ENCODE measurements around the gene PDE6D. TPM values are rescaled to one million over a fixed set of nuclear protein-coding genes. Genes with fewer than 3 reads are reported as not detected.
"Not testable (repeated sequence)": the region's sequence is repeated elsewhere in the genome, so short reads cannot be mapped to it uniquely, and the experiment has no call there.

PDE6D gene
- total RNA-seq, 6 donors from 2014 or later: 10.5 to 22.8 (median 17.4) TPM

DNA sequence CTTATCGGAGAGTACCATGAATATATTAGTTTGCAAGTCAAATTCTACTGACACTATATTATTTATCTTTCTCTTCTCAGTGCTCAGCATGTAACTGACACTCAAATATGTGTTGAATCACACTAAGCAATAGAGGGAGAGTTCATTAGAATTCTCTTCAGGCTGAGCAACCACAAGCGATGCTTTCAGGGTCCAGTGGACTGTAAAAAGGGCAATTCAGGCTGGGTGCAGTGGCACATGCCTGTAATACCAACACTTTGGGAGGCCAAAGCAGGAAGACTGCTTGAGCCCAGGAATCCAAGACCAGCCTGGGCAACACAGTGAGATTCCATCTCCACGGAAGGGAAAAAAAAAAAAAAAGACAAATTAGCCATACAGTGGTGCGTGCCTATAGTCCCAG lies 16.3 kb downstream of the PDE6D start:
- Histone ChIP-seq H3K36me3 (no peaks in the 10 kb centered on the region), H3K27me3 (no peaks in the 10 kb centered on the region), H3K27ac (no peak overlapping the region), H3K9me3 (no peaks in the 10 kb centered on the region), H3K4me1 (no peaks in the 10 kb centered on the region), H3K4me3 (no peak overlapping the region)
- no peak for TF ChIP-seq POLR2A (IDR thresholded peaks at IDR 0.05)
- no peak for TF ChIP-seq CTCF (IDR thresholded peaks at IDR 0.05)
- no peak for TF ChIP-seq POLR2AphosphoS5 (IDR thresholded peaks at IDR 0.05)
- TF ChIP-seq EP300 (IDR thresholded peaks at IDR 0.05): no peak
- DNase-seq: no peak
- no peak for ATAC-seq (ENCODE audit: low FRiP score in 2 of 2)
- 87 to 92% methylated on average over 4 of the region's 4 CpGs for WGBS, 2 donors

- Histone ChIP-seq H3K27me3 (no peaks in the 10 kb centered on the region), H3K4me1 (no peaks in the 10 kb centered on the region), H3K4me3 (no peak overlapping the region), H3K27ac (no peak overlapping the region), H3K36me3 (no peaks in the 10 kb centered on the region), H3K9me3 (no peaks in the 10 kb centered on the region)
- ATAC-seq (ENCODE audit: low FRiP score in 2 of 2) (no peak), DNase-seq (no peak)
- no peak for TF ChIP-seq CTCF (IDR thresholded peaks at IDR 0.05)
- no peak for TF ChIP-seq POLR2AphosphoS5 (IDR thresholded peaks at IDR 0.05)
- TF ChIP-seq EP300 (IDR thresholded peaks at IDR 0.05): no peak
- TF ChIP-seq POLR2A (IDR thresholded peaks at IDR 0.05): no peak
Observed at GRCh38 chr2:231764124-231764523, 17.0 kb downstream of the PDE6D start.

GRCh38 chr2:231761735-231762134 lies 19.3 kb downstream of the PDE6D start:
- no peak overlapping the region for H3K4me3 ChIP-seq
- H3K4me1 ChIP-seq: no peaks in the 10 kb centered on the region
- H3K36me3 ChIP-seq: no peaks in the 10 kb centered on the region
- no peak overlapping the region for H3K27ac ChIP-seq
- H3K27me3 ChIP-seq: no peaks in the 10 kb centered on the region
- ATAC-seq (ENCODE audit: low FRiP score in 2 of 2) (no peak), DNase-seq (no peak)
- no peak for TF ChIP-seq EP300 (IDR thresholded peaks at IDR 0.05)
- WGBS, 2 donors: 91% methylated on average over 2 of the region's 2 CpGs
- no peaks in the 10 kb centered on the region for H3K9me3 ChIP-seq

DNA sequence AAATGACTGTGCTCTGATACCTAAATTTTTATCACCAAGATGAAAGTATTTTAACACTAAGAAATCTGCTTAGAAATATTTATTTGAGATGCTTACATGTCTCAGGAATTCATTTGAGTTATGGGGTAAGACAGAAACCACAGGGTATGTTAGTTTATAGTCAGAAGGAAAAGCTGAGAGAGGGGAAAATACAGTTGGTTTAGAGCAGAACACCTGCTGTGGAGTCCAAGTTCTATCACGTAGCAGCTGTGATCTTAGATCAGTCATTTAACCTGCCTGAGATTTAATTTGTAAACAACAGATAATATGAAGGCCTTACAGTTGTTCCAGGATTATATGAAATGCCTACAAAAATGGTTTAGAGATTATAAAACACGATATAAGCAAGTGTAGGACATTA lies 29.0 kb downstream of the PDE6D start:
- Histone ChIP-seq H3K9me3 (no peaks in the 10 kb centered on the region), H3K36me3 (no peaks in the 10 kb centered on the region), H3K4me3 (no peak overlapping the region), H3K27me3 (no peaks in the 10 kb centered on the region), H3K27ac (no peak overlapping the region), H3K4me1 (no peaks in the 10 kb centered on the region)
- ATAC-seq (ENCODE audit: low FRiP score in 2 of 2): no peak
- 81 to 91% methylated on average over 2 of the region's 2 CpGs for WGBS, 2 donors
- no peak for TF ChIP-seq POLR2A (IDR thresholded peaks at IDR 0.05)
- no peak for TF ChIP-seq EP300 (IDR thresholded peaks at IDR 0.05)
- DNase-seq: no peak

- Histone ChIP-seq H3K27ac (no peak overlapping the region), H3K4me1 (no peaks in the 10 kb centered on the region), H3K36me3 (no peaks in the 10 kb centered on the region), H3K9me3 (no peaks in the 10 kb centered on the region), H3K4me3 (no peak overlapping the region), H3K27me3 (no peaks in the 10 kb centered on the region)
- DNase-seq (no peak), ATAC-seq (ENCODE audit: low FRiP score in 2 of 2) (no peak)
- WGBS, 2 donors: 90 to 92% methylated on average over 4 of the region's 4 CpGs
- TF ChIP-seq CTCF (IDR thresholded peaks at IDR 0.05): no peak
- TF ChIP-seq POLR2A (IDR thresholded peaks at IDR 0.05): no peak
- TF ChIP-seq EP300 (IDR thresholded peaks at IDR 0.05): no peak
- TF ChIP-seq POLR2AphosphoS5 (IDR thresholded peaks at IDR 0.05): no peak
Observed at GRCh38 chr2:231751042-231751815, 29.9 kb downstream of the PDE6D start.

DNA sequence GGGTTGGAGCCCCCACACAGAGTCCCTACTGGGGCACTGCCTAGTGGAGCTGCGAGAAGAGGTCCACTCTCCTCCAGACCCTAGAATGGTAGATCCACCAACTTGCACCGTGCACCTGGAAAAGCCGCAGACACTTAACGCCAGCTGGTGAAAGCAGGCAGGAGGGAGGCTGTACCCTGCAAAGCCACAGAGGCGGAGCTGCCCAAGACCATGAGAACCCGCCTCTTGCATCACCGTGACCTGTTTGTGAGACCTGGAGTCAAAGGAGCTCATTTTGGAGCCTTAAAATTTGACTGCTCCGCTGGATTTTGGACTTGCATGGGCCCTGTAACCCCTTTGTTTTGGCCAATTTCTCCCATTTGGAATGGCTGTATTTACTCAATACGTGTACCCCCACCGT lies 32.1 kb downstream of the PDE6D start:
- not testable (repeated sequence) for H3K4me3 ChIP-seq; H3K36me3 ChIP-seq; H3K27ac ChIP-seq; H3K9me3 ChIP-seq; H3K4me1 ChIP-seq; H3K27me3 ChIP-seq; DNase-seq; ATAC-seq (ENCODE audit: low FRiP score in 2 of 2)
- WGBS, 2 donors: 89 to 94% methylated on average over 4 to 10 of the region's 10 CpGs

GRCh38 chr2:231748153-231748896 lies 32.8 kb downstream of the PDE6D start:
- ATAC-seq (ENCODE audit: low FRiP score in 2 of 2); H3K4me1 ChIP-seq; H3K36me3 ChIP-seq; DNase-seq; H3K27me3 ChIP-seq; H3K4me3 ChIP-seq; H3K27ac ChIP-seq; H3K9me3 ChIP-seq: not testable (repeated sequence)
- 86 to 88% methylated on average over 4 to 6 of the region's 6 CpGs for WGBS, 2 donors

All from upper lobe of left lung (tissue), 6 donors.